Measurements from ENCODE around the gene VPS11. TPM values are rescaled to one million over a fixed set of nuclear protein-coding genes. Genes with fewer than 3 reads are reported as not detected.

The VPS11 gene
- total RNA-seq, 2 experiments from 2014 or later, result 30.8 to 31.6 TPM

DNA sequence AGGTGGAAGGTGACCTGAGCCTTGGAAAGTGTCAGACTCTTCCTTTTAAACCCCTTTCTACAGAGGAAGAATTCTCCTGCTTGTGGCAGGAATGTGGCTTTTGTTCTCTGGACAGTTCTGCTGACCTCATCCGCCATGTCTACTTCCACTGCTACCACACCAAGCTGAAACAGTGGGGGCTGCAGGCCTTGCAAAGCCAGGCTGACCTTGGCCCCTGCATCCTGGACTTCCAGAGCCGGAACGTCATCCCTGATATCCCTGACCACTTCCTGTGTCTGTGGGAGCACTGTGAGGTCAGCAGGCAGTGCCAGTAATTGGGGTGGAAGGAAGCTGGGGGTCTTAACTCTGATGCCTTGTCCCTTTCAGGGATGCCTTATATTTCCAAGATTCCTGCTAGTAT is 63.0 kb downstream of the VPS11 start:
- CTCF ChIA-PET, result no interaction called here
- Mint-ChIP-seq H3K4me3 (no peak overlapping the region), H3K27me3 (ENCODE audit: low read depth) (no peaks in the 10 kb centered on the region), H3K9me3 (ENCODE audit: insufficient read depth) (no peaks in the 10 kb centered on the region), H3K36me3 (ENCODE audit: low read depth) (peaks cover 47% of the 10 kb centered on the region), H3K27ac (no peak overlapping the region), H3K4me1 (ENCODE audit: low read depth) (peaks cover 6% of the 10 kb centered on the region)
- ATAC-seq (no peak), DNase-seq (no peak)
- POLR2A ChIA-PET, result no interaction called here

Small RNA genes within 50 kb of the gene (microRNA-seq; reads per million reads assigned to microRNA genes)
- gene MIR3656, result not detected

Other genes with a start within 250 kb of the VPS11 start
- under 1 TPM; 0.08 to 0.18 TPM for gene CXCR5, start 183.9 kb upstream of the VPS11 start, total RNA-seq
- gene BCL9L, start 141.9 kb upstream of the VPS11 start, total RNA-seq, result 10 to 100 TPM; 70.0 to 70.6 TPM
- gene UPK2, start 111.5 kb upstream of the VPS11 start, total RNA-seq, result not detected
- gene FOXR1, start 96.1 kb upstream of the VPS11 start, total RNA-seq, result not detected
- gene CENATAC, start 69.7 kb upstream of the VPS11 start, total RNA-seq, result 10 to 100 TPM; 39.3 to 41.1 TPM
- 1,000 to 10,000 TPM; 1,115 to 1,170 TPM for gene RPS25, start 49.5 kb upstream of the VPS11 start, total RNA-seq
- gene TRAPPC4, start 49.1 kb upstream of the VPS11 start, total RNA-seq, result 10 to 100 TPM; 58.6 to 65.0 TPM
- 10 to 100 TPM; 22.4 to 26.6 TPM for gene SLC37A4, start 36.9 kb upstream of the VPS11 start, total RNA-seq
- gene HYOU1, start 10.6 kb upstream of the VPS11 start, total RNA-seq, result 100 to 1,000 TPM; 133 to 135 TPM
- gene HMBS, start 17.1 kb downstream of the VPS11 start, total RNA-seq, result 10 to 100 TPM; 31.0 to 32.5 TPM
- gene DPAGT1, start 34.0 kb downstream of the VPS11 start, total RNA-seq, result 10 to 100 TPM; 52.5 to 57.7 TPM
- gene C2CD2L, start 39.5 kb downstream of the VPS11 start, total RNA-seq, result 10 to 100 TPM; 33.2 to 35.2 TPM
- 10 to 100 TPM; 36.1 to 40.9 TPM for gene HINFP, start 53.8 kb downstream of the VPS11 start, total RNA-seq
- under 1 TPM in 1 of 2 experiments, not detected in 1; 0.18 TPM for gene ABCG4, start 81.2 kb downstream of the VPS11 start, total RNA-seq
- gene NLRX1, start 100.9 kb downstream of the VPS11 start, total RNA-seq, result 10 to 100 TPM; 24.6 to 24.8 TPM
- gene NHERF4, start 117.7 kb downstream of the VPS11 start, total RNA-seq, result under 1 TPM; 0.18 to 0.63 TPM
- 10 to 100 TPM; 43.6 to 43.7 TPM for gene CBL, start 138.5 kb downstream of the VPS11 start, total RNA-seq
- gene MCAM, start 249.3 kb downstream of the VPS11 start, total RNA-seq, result 1 to 10 TPM; 2.9 to 4.4 TPM